NB4 (cell line): Measurements from ENCODE around the gene GMDS.

Source experiments
- POLR2A ChIP-seq: IDR thresholded peaks from 2 replicates; pipeline ENCODE4 v1.6.1; 2011; ENCODE audit warnings: mild to moderate bottlenecking; ENCODE audit not compliant: insufficient read length; ENCODE audit errors: extremely low read depth
- TF ChIP-seq, protein P1 (sequence below): IDR thresholded peaks from one replicate; pipeline ENCODE4 v1.5.1; 2012; ENCODE audit warnings: low read depth, low read length
- TF ChIP-seq, protein P2 (sequence below): IDR thresholded peaks from 2 replicates; pipeline ENCODE4 v1.6.1; 2011; ENCODE audit warnings: low read depth, low read length

DNA sequence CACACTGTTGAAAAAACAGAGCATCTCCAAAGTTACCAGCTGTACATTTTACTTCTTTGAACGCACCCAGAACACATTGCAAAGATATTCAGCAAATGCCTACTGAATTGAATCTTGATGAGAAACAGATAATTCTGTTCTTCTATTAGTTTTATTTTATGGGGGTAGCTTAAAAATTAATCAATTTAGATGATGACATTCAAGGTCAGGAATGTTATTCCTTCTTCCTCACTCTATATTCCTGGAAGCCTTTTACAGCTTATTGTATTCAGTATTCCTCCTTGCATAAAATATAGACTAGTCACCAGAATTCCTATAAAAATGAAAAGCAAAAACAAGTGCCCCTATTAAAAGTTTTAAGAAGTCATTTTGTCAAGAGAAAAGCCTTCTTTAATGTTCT lies 21.4 kb upstream of the GMDS start:
- TF ChIP-seq, protein P1, sequence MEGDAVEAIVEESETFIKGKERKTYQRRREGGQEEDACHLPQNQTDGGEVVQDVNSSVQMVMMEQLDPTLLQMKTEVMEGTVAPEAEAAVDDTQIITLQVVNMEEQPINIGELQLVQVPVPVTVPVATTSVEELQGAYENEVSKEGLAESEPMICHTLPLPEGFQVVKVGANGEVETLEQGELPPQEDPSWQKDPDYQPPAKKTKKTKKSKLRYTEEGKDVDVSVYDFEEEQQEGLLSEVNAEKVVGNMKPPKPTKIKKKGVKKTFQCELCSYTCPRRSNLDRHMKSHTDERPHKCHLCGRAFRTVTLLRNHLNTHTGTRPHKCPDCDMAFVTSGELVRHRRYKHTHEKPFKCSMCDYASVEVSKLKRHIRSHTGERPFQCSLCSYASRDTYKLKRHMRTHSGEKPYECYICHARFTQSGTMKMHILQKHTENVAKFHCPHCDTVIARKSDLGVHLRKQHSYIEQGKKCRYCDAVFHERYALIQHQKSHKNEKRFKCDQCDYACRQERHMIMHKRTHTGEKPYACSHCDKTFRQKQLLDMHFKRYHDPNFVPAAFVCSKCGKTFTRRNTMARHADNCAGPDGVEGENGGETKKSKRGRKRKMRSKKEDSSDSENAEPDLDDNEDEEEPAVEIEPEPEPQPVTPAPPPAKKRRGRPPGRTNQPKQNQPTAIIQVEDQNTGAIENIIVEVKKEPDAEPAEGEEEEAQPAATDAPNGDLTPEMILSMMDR, result no peak
- TF ChIP-seq POLR2A, result no peak
- TF ChIP-seq, protein P2, sequence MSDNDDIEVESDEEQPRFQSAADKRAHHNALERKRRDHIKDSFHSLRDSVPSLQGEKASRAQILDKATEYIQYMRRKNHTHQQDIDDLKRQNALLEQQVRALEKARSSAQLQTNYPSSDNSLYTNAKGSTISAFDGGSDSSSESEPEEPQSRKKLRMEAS, result no peak
